BE2C (cell line): ENCODE measurements around the gene ARAP3.

Source experiments
- DNase-seq: peaks from one replicate; pipeline ENCODE4 v3.0.0-alpha.2; 2020
- H3K27me3 ChIP-seq: fragments of 250-450 bp; sonication (Bioruptor Pico); 2 replicates; pipeline ENCODE4 v1.5.1; 2020; ENCODE audit warnings: mild to moderate bottlenecking
- H3K36me3 ChIP-seq: fragments of 250-450 bp; sonication (Bioruptor Pico); 2 replicates; pipeline ENCODE4 v1.5.1; 2020; ENCODE audit warnings: mild to moderate bottlenecking
- H3K4me1 ChIP-seq: fragments of 250-450 bp; sonication (Bioruptor Pico); 2 replicates; pipeline ENCODE4 v1.5.1; 2020
- H3K4me3 ChIP-seq: 2 replicates; pipeline ENCODE4 v1.5.1; 2011; ENCODE audit warnings: low read depth, low read length
- H3K9me3 ChIP-seq: fragments of 250-450 bp; sonication (Bioruptor Pico); 2 replicates; pipeline ENCODE4 v1.5.1; 2020
- TF ChIP-seq, protein P1 (sequence below): IDR thresholded peaks from 2 replicates; pipeline ENCODE4 v1.5.1; 2012; ENCODE audit warnings: mild to moderate bottlenecking, low read depth, low read length

The ARAP3 gene

DNA sequence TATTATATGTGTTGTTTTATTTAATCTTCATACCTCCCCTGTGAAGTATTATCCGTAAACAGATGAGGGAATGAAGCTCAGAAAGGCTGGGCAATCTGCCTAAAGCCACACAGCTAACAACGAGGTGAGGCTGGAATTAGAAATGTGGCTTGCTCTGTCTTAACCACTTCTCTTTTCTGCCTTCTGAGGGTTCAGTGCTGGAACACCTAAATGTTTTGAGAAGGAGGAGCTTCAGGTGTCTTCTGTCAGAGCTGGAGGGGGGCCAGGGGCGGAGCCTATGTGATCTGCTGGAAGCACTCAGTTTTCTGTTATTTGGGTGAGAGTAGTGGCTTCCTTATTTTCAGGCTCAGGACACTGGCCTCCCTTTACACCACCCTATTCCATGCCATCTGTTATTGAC is 35.0 kb upstream of the ARAP3 start:
- H3K36me3 ChIP-seq = no peaks in the 10 kb centered on the region
- H3K4me1 ChIP-seq = peaks cover 30% of the 10 kb centered on the region
- no peaks in the 10 kb centered on the region for H3K27me3 ChIP-seq
- H3K9me3 ChIP-seq = no peaks in the 10 kb centered on the region
- no peak for DNase-seq
- TF ChIP-seq, protein P1, sequence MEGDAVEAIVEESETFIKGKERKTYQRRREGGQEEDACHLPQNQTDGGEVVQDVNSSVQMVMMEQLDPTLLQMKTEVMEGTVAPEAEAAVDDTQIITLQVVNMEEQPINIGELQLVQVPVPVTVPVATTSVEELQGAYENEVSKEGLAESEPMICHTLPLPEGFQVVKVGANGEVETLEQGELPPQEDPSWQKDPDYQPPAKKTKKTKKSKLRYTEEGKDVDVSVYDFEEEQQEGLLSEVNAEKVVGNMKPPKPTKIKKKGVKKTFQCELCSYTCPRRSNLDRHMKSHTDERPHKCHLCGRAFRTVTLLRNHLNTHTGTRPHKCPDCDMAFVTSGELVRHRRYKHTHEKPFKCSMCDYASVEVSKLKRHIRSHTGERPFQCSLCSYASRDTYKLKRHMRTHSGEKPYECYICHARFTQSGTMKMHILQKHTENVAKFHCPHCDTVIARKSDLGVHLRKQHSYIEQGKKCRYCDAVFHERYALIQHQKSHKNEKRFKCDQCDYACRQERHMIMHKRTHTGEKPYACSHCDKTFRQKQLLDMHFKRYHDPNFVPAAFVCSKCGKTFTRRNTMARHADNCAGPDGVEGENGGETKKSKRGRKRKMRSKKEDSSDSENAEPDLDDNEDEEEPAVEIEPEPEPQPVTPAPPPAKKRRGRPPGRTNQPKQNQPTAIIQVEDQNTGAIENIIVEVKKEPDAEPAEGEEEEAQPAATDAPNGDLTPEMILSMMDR = no peak
- H3K4me3 ChIP-seq = no peak overlapping the region

DNA sequence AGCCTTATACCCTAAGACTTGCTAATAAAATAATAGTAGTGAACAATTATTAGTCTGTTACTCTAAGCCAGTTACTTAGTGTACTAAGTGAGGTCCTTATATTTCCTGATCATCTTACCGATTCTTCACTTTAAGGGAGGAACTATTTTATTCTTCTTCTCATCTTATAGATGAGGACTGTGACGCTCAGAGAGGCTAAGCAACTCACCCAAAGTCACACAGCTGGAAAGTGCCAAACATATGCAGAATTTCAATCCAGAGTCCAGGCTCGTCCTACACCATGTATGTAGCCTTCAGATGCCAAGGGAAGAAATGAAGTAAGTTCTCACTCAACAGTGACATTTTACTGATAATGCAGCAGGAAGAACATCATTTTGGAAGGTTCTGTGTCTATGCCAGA is 34.4 kb upstream of the ARAP3 start:
- no peak for DNase-seq
- Histone ChIP-seq H3K27me3 (no peaks in the 10 kb centered on the region), H3K9me3 (no peaks in the 10 kb centered on the region), H3K4me3 (no peak overlapping the region), H3K36me3 (no peaks in the 10 kb centered on the region), H3K4me1 (peaks cover 30% of the 10 kb centered on the region)
- TF ChIP-seq, protein P1 = no peak

DNA sequence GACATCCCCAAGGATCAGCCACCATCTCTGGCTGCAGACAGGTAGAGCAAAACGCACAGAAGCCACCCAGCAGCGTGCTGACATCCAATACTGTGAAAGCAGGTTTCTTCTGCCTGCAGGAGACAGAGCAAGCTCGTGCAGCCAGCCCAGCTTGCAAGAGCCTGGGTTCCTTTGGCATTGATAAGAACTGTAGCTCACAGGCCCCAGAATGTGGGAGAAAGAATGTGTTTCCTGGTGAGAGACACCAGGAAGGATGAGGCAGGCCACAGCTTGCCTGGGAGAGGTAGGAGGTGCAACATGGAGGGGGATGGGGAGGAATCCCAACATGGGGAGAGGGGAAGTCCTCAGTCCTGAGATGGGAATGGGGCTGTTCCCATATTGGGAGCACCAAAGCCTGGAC is 34.0 kb upstream of the ARAP3 start:
- H3K4me3 ChIP-seq = no peak overlapping the region
- peaks cover 30% of the 10 kb centered on the region for H3K4me1 ChIP-seq
- H3K36me3 ChIP-seq = no peaks in the 10 kb centered on the region
- H3K27me3 ChIP-seq = no peaks in the 10 kb centered on the region
- no peaks in the 10 kb centered on the region for H3K9me3 ChIP-seq
- TF ChIP-seq, protein P1 = no peak
- no peak for DNase-seq

DNA sequence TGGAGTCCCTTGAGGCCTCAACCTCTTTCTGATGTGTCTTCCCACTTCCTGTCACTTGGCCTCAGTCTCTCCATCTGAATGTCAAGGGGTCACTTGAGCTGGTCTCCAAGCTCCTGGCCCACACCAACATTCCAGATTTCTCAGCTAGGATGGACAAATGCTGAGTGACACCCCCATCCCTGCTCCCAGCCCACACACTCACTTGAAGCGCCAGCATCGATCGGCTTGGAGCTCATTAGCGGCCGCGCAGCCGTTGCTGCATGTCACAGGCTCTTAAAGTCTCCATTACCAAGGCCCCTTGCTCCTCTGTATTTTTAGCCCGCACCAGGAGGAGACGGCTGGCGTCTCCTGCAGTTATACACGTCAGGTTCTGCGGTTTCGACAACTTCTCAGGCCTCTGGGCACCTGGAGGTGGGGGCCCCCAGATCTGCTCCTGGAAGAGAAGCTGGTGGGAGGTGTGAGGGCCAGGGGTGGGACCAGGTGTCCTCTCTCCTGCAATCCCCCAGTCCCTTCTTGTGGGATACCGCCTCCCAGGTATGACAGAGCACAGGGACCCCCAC is 33.4 kb upstream of the ARAP3 start:
- TF ChIP-seq, protein P1 = no peak
- peaks cover 30% of the 10 kb centered on the region for H3K4me1 ChIP-seq
- H3K9me3 ChIP-seq = no peaks in the 10 kb centered on the region
- no peak overlapping the region for H3K4me3 ChIP-seq
- no peak for DNase-seq
- H3K27me3 ChIP-seq = no peaks in the 10 kb centered on the region
- no peaks in the 10 kb centered on the region for H3K36me3 ChIP-seq

DNA sequence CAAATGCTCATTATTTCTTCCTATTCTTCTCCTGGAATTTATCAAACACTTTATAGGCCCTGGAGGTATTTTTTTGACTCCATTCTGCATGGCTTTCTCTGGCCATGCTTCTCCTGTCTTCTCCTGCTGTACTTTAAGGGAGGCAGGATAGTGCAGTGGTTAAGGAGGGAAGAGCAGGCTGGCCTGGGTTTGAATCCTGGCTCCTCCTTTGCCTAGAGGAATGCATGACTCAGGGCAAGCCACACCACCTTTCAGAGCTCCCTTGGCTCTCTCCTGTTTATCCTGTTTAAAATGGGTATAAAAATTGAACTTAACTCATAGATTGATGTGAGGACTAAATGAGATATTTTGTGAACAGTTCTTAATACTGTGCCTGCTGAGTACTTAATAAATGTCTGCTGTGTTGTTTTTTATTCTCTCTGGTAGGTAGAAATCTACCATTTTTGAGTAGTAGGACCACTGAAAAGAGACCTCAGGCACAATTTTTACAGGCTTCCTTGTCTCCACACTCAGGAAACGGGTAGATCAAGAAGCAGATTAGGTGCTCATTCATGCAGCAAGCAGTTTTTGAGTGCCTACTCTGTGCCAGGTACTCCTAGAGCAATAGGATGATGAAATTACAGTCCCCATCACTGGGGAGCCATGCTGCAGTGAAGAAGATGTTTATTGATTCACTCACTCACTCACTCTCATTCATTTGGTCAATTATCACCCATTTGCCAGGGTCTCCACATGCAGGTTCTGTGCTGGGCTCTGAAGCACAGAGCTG is 32.7 kb upstream of the ARAP3 start:
- Histone ChIP-seq H3K27me3 (no peaks in the 10 kb centered on the region), H3K4me3 (no peak overlapping the region), H3K4me1 (peaks cover 30% of the 10 kb centered on the region), H3K9me3 (no peaks in the 10 kb centered on the region), H3K36me3 (no peaks in the 10 kb centered on the region)
- DNase-seq = no peak
- TF ChIP-seq, protein P1 = no peak

DNA sequence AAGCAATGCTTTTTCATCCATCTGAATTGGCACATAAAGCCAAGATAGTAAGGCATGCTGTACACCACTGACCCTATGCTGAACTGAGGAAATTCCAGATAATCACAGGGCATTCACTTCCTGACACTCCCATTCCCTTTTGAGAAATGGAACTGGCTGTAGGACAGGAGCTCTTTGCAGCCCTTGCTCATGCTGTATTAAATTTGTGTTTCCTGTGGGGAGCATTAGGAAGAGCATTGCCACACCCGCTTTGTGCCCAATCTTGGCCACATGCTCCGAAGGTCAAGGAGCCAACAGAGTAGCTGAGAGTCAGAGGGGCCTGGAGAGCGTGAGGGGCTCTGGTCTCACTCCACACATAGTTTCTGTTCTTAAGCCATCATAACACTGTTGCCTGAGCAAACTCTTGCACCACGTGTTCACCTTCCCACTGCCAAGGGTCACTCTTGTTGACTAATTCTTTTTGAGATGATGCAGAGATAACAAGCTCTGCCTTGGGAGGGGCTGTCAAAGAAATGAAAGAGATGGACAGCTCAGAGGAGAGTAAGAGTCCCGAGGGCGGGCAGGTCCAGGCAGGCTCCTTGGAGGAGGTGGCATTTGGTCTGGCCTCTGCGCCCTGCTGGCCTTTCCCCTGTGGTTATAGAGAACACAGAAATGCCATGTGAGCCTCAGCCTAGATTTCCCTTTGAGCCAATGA is 31.7 kb upstream of the ARAP3 start:
- H3K4me1 ChIP-seq = peaks cover 29% of the 10 kb centered on the region

More for the DNA sequence above, 31.7 kb upstream of the ARAP3 start:
- DNase-seq = no peak
- no peaks in the 10 kb centered on the region for H3K36me3 ChIP-seq
- TF ChIP-seq, protein P1 = no peak
- no peaks in the 10 kb centered on the region for H3K9me3 ChIP-seq
- no peaks in the 10 kb centered on the region for H3K27me3 ChIP-seq
- H3K4me3 ChIP-seq = no peak overlapping the region
